A549 (cell line): Measurements from ENCODE around the gene ANKS6. TPM values are rescaled to one million over a fixed set of nuclear protein-coding genes. Genes with fewer than 3 reads are reported as not detected.

Source experiments
- ATAC-seq, 2 experiments: fragments of 200-7000 bp in 1 of 2; fragments of >200 bp in 1 of 2; cut with Nextera tagmentation in 1 of 2; cut with Tn5 transposase in 1 of 2; 3 replicates each; pipeline versions ENCODE4 v1.8.0 to v1.9.1; 2018 to 2020; ENCODE audit warnings: mild to moderate bottlenecking in 1 of 2, moderate library complexity in 1 of 2
- CTCF ChIA-PET: fragments of 300-600 bp; sonication (Branson Sonifier 250); formaldehyde crosslinking; extraction: SDS; loops from one replicate; lab custom pipeline; 2021; ENCODE audit warnings: antibody characterized with exemption, inconsistent platforms; lab: Yijun Ruan, JAX
- POLR2A ChIA-PET: fragments of 350-600 bp; formaldehyde crosslinking; extraction: SDS; loops from one replicate; lab custom pipeline; 2021; ENCODE audit warnings: antibody characterized with exemption, inconsistent platforms; lab: Yijun Ruan, JAX
- DNase-seq, 2 experiments: peaks; one replicate each; pipeline versions ENCODE4 v3.0.0 to v3.0.0-alpha.2; 2011 to 2016; ENCODE audit warnings: low read depth in 1 of 2, low spot score in 1 of 2
- FAIRE-seq: peaks from 2 replicates; lab custom pipeline; 2011; peaks lifted over from hg19 to GRCh38; lab: Jason Lieb, UNC
- H3K27ac ChIP-seq, 2 experiments: fragments of >200 bp; sonication (Bioruptor Twin); formaldehyde crosslinking; 3 replicates each; pipeline ENCODE4 v1.5.1; 2016 to 2017
- H3K4me1 ChIP-seq: fragments of >200 bp; sonication (Bioruptor Twin); formaldehyde crosslinking; 3 replicates; pipeline ENCODE4 v1.6.1; 2016
- H3K4me2 ChIP-seq: fragments of >200 bp; sonication (Bioruptor Twin); formaldehyde crosslinking; 3 replicates; pipeline ENCODE4 v1.6.1; 2016
- H3K4me3 ChIP-seq: fragments of >200 bp; sonication (Bioruptor Twin); formaldehyde crosslinking; 3 replicates; pipeline ENCODE4 v1.5.1; 2016
- H3K9me3 ChIP-seq: fragments of >200 bp; sonication (Bioruptor Twin); formaldehyde crosslinking; 3 replicates; pipeline ENCODE4 v1.6.1; 2016
- BHLHE40 ChIP-seq: IDR thresholded peaks from 2 replicates; pipeline ENCODE4 v1.6.1; 2012; ENCODE audit warnings: low read depth, low read length, inconsistent platforms
- CBX2 ChIP-seq: fragments of 200-600 bp; sonication (generic); IDR thresholded peaks from 2 replicates; pipeline ENCODE4 v1.6.1; 2016; ENCODE audit warnings: low read depth, mild to moderate bottlenecking, borderline replicate concordance
- CHD2 ChIP-seq: fragments of 150-350 bp; IDR thresholded peaks from 2 replicates; pipeline ENCODE4 v1.6.1; 2014; ENCODE audit warnings: low read length; ENCODE audit not compliant: partially characterized antibody
- CHD4 ChIP-seq: fragments of 200-600 bp; sonication (generic); IDR thresholded peaks from 2 replicates; pipeline ENCODE4 v1.6.1; 2016; ENCODE audit warnings: antibody characterized with exemption, mild to moderate bottlenecking, borderline replicate concordance
- EHF ChIP-seq: fragments of 250-450 bp; sonication (Bioruptor Pico); IDR thresholded peaks from 2 replicates; pipeline ENCODE4 v1.5.0; 2020; ENCODE audit warnings: mild to moderate bottlenecking
- EP300 ChIP-seq, 2 experiments: fragments of >200 bp; sonication (Bioruptor Twin); formaldehyde crosslinking; IDR thresholded peaks; 2 replicates in 1 of 2; 3 replicates in 1 of 2; pipeline ENCODE4 v1.6.1; 2016 to 2017
- ESRRA ChIP-seq: fragments of 150-350 bp; IDR thresholded peaks from 2 replicates; pipeline ENCODE4 v1.6.1; 2014; ENCODE audit warnings: mild to moderate bottlenecking, low read length, borderline replicate concordance
- FOSL2 ChIP-seq, 2 experiments: fragments of 450-650 bp in 1 of 2; fragments of >200 bp in 1 of 2; sonication (Bioruptor Twin) in 1 of 2; formaldehyde crosslinking; IDR thresholded peaks; 2 replicates each; pipeline versions ENCODE4 v1.5.0 to v1.6.1; 2016 to 2020; ENCODE audit warnings: mild to moderate bottlenecking in 1 of 2, moderate library complexity in 1 of 2
- FOXS1 ChIP-seq: fragments of 250-450 bp; sonication (Bioruptor Pico); IDR thresholded peaks from 2 replicates; pipeline ENCODE4 v1.5.0; 2020; ENCODE audit warnings: mild to moderate bottlenecking, moderate library complexity
- HDAC2 ChIP-seq: fragments of 200-600 bp; sonication (generic); IDR thresholded peaks from 2 replicates; pipeline ENCODE4 v1.6.1; 2016
- HOXA7 ChIP-seq: fragments of 250-450 bp; sonication (Bioruptor Pico); IDR thresholded peaks from 2 replicates; pipeline ENCODE4 v1.5.0; 2020; ENCODE audit warnings: mild to moderate bottlenecking, moderate library complexity
- HOXB13 ChIP-seq: fragments of 250-450 bp; sonication (Bioruptor Pico); IDR thresholded peaks from 2 replicates; pipeline ENCODE4 v1.5.0; 2020; ENCODE audit warnings: low read depth, mild to moderate bottlenecking, moderate library complexity
- HOXB5 ChIP-seq: fragments of 250-450 bp; sonication (Bioruptor Pico); IDR thresholded peaks from 2 replicates; pipeline ENCODE4 v1.5.0; 2020; ENCODE audit warnings: mild to moderate bottlenecking, moderate library complexity
- JUN ChIP-seq, 2 experiments: fragments of >200 bp; sonication (Bioruptor Twin); formaldehyde crosslinking; IDR thresholded peaks; 2 replicates in 1 of 2; 3 replicates in 1 of 2; pipeline ENCODE4 v1.6.1; 2016 to 2017
- KDM1A ChIP-seq: fragments of 200-600 bp; sonication (generic); IDR thresholded peaks from 2 replicates; pipeline ENCODE4 v1.6.1; 2016; ENCODE audit warnings: low read depth, mild to moderate bottlenecking
- KDM5A ChIP-seq: fragments of 200-600 bp; sonication (generic); IDR thresholded peaks from 2 replicates; pipeline ENCODE4 v1.6.1; 2016; ENCODE audit warnings: antibody characterized with exemption, mild to moderate bottlenecking
- MAZ ChIP-seq: fragments of 150-350 bp; IDR thresholded peaks from 2 replicates; pipeline ENCODE4 v1.6.1; 2014; ENCODE audit warnings: antibody characterized with exemption, low read depth, low read length, borderline replicate concordance
- MYC ChIP-seq: IDR thresholded peaks from 2 replicates; pipeline ENCODE4 v1.6.1; 2012; ENCODE audit warnings: mild to moderate bottlenecking, inconsistent platforms, low read length, improper control_type of control experiment, borderline replicate concordance
- NFE2L2 ChIP-seq: fragments of 150-350 bp; conservative IDR thresholded peaks from 2 replicates; pipeline ENCODE4 v1.6.1; 2014; ENCODE audit warnings: low read length
- PHF8 ChIP-seq: fragments of 200-600 bp; sonication (generic); IDR thresholded peaks from 2 replicates; pipeline ENCODE4 v1.6.1; 2016; ENCODE audit warnings: low read depth, mild to moderate bottlenecking, antibody characterized with exemption, moderate library complexity, borderline replicate concordance
- POLR2A ChIP-seq: IDR thresholded peaks from 2 replicates; pipeline ENCODE4 v1.6.1; 2012; ENCODE audit warnings: mild to moderate bottlenecking, low read length
- RARB ChIP-seq: fragments of 250-450 bp; sonication (Bioruptor Pico); IDR thresholded peaks from 2 replicates; pipeline ENCODE4 v1.8.0; 2021; ENCODE audit warnings: mild to moderate bottlenecking, moderate library complexity
- RNF2 ChIP-seq: fragments of 200-600 bp; sonication (generic); IDR thresholded peaks from 2 replicates; pipeline ENCODE4 v1.6.1; 2016; ENCODE audit warnings: low read depth, mild to moderate bottlenecking, antibody characterized with exemption, moderate library complexity, borderline replicate concordance
- SMC3 ChIP-seq: fragments of >200 bp; sonication (Bioruptor Twin); formaldehyde crosslinking; IDR thresholded peaks from 3 replicates; pipeline ENCODE4 v1.6.1; 2018; ENCODE audit warnings: inconsistent platforms
- SREBF2 ChIP-seq: fragments of 450-650 bp; IDR thresholded peaks from 2 replicates; pipeline ENCODE4 v1.6.1; 2014; ENCODE audit warnings: mild to moderate bottlenecking, moderate library complexity
- TP53 ChIP-seq: fragments of 250-450 bp; sonication (Bioruptor Pico); IDR thresholded peaks from 2 replicates; pipeline ENCODE4 v1.5.0; 2021; ENCODE audit warnings: mild to moderate bottlenecking, moderate library complexity
- ZC3H11A ChIP-seq: fragments of 450-650 bp; IDR thresholded peaks from 2 replicates; pipeline ENCODE4 v1.6.1; 2014; ENCODE audit warnings: antibody characterized with exemption, mild to moderate bottlenecking
- ZFP36 ChIP-seq: fragments of 450-650 bp; IDR thresholded peaks from 2 replicates; pipeline ENCODE4 v1.6.1; 2014; ENCODE audit warnings: borderline replicate concordance; ENCODE audit not compliant: partially characterized antibody
- ZNF302 ChIP-seq: fragments of 250-450 bp; sonication (Bioruptor Pico); IDR thresholded peaks from 2 replicates; pipeline ENCODE4 v1.9.0; 2021; ENCODE audit warnings: inconsistent platforms, mild to moderate bottlenecking, moderate library complexity
- WGBS: methylation state at CpG from one replicate; pipeline ENCODE4 v1.1.6; 2017; ENCODE audit errors: missing lambda C conversion rate; 5-methylcytosine and 5-hydroxymethylcytosine counted together
- polyA plus RNA-seq, 4 experiments: library from polyadenylated mRNA; depleted of rRNA in 3 of 4; stranded (reverse); fragments of >200 nt; fragmentation: RNase III in 1 of 4; extraction: RNeasy Plus Mini Kit Qiagen cat#74134 plus additional on column Dnase treatment in 1 of 4; gene quantifications; 2 replicates in 3 of 4; 3 replicates in 1 of 4; pipeline ENCODE4 v1.2.3, GENCODE V29; 2011 to 2017
- TF ChIP-seq, protein P1 (sequence below): fragments of 250-450 bp; sonication (Bioruptor Pico); IDR thresholded peaks from 2 replicates; pipeline ENCODE4 v1.5.0; 2021; ENCODE audit warnings: mild to moderate bottlenecking, moderate library complexity, borderline replicate concordance
- TF ChIP-seq, protein P2 (sequence below): fragments of 250-450 bp; sonication (Bioruptor Pico); IDR thresholded peaks from 2 replicates; pipeline ENCODE4 v1.5.0; 2020; ENCODE audit warnings: low read depth, mild to moderate bottlenecking, moderate library complexity
- TF ChIP-seq, protein P3 (sequence below): IDR thresholded peaks from 2 replicates; pipeline ENCODE4 v1.6.1; 2012; ENCODE audit warnings: low read depth, borderline replicate concordance

ANKS6 gene
- polyA plus RNA-seq, 2 of the 4 experiments (the other 2 are of a cell fraction), result 14.7 to 15.2 TPM

DNA sequence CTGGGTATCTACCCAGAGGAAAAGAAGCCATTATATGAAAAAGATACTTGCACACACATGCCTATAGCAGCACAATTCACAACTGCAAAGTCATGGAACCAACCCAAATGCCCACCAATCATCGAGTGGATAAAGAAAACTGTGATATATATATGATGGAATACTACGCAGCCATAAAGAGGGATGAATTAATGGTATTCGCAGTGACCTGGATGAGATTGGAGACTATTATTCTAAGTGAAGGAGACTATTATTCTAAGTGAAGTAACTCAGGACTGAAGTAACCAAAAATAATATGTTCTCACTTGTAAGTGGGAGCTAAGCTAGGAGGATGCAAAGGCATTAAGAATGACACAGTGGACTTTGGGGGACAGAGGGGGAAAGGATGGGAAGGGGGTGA is 57.6 kb downstream of the ANKS6 start:
- H3K9me3 ChIP-seq, result 0 out of 3 replicates have a peak, but pooled peaks cover 2% of the 10 kb centered on the region
- POLR2A ChIA-PET, result no interaction called here
- H3K4me2 ChIP-seq, result no peak overlapping the region
- H3K27ac ChIP-seq, result no peak overlapping the region
- peaks cover 16% of the 10 kb centered on the region for H3K4me1 ChIP-seq
- no peak overlapping the region for H3K4me3 ChIP-seq
- FAIRE-seq (no peak), ATAC-seq (no peak), DNase-seq (no peak)
- CTCF ChIA-PET, result interaction anchor here (0.7 kb wide), 1 partner anchor 423 kb away, joined by 3 read pairs; no protein-coding TSS in a partner anchor
- TF ChIP-seq CHD4 (no peak), HOXB5 (CRISPR knock-in tag) (no peak), JUN (IDR thresholded peaks at IDR 0.05) (no peak)
- 71% methylated on average over 3 of the region's 3 CpGs for WGBS

DNA sequence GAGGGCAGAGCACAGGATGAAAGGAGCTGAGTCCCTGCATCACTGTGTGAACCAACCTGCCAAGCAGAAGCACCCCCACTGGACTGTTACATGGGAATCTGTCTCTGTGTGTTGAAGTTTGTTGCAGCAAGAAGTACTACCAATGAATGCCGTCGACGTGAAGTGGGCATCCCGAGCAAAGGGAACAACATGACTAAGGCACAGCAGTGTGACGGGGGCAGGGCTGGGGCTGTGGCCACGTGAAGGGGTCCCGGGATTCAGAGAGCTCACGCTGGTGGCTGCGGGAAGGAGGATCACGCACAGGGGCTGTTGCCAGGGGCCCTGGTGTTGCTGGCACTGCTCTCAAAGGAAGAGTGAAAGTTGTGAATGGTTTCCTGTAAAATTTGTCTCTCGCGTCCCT is 60.1 kb downstream of the ANKS6 start:
- no peak for DNase-seq
- no peak overlapping the region for H3K4me3 ChIP-seq
- no peak for ATAC-seq
- WGBS, result 90% methylated on average over 12 of the region's 12 CpGs
- H3K4me1 ChIP-seq, result no peaks in the 10 kb centered on the region
- ChIA-PET CTCF (interaction anchor here (1.8 kb wide), 1 partner anchor 21 kb away, joined by 4 read pairs; no protein-coding TSS in a partner anchor), POLR2A (no interaction called here)
- TF ChIP-seq BHLHE40 (no peak), TP53 (CRISPR knock-in tag) (no peak), EHF (CRISPR knock-in tag) (no peak), MYC (no peak), HOXA7 (CRISPR knock-in tag) (no peak), HDAC2 (no peak), RARB (no peak), RNF2 (no peak), PHF8 (no peak), MAZ (no peak), KDM5A (no peak), KDM1A (no peak), ZFP36 (no peak), FOXS1 (CRISPR knock-in tag) (no peak), POLR2A (no peak)
- TF ChIP-seq, protein P1, sequence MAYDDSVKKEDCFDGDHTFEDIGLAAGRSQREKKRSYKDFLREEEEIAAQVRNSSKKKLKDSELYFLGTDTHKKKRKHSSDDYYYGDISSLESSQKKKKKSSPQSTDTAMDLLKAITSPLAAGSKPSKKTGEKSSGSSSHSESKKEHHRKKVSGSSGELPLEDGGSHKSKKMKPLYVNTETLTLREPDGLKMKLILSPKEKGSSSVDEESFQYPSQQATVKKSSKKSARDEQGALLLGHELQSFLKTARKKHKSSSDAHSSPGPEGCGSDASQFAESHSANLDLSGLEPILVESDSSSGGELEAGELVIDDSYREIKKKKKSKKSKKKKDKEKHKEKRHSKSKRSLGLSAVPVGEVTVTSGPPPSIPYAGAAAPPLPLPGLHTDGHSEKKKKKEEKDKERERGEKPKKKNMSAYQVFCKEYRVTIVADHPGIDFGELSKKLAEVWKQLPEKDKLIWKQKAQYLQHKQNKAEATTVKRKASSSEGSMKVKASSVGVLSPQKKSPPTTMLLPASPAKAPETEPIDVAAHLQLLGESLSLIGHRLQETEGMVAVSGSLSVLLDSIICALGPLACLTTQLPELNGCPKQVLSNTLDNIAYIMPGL (CRISPR knock-in tag), result no peak
- TF ChIP-seq, protein P2, sequence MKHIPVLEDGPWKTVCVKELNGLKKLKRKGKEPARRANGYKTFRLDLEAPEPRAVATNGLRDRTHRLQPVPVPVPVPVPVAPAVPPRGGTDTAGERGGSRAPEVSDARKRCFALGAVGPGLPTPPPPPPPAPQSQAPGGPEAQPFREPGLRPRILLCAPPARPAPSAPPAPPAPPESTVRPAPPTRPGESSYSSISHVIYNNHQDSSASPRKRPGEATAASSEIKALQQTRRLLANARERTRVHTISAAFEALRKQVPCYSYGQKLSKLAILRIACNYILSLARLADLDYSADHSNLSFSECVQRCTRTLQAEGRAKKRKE (CRISPR knock-in tag), result no peak
- 0 out of 3 replicates have a peak, but pooled peaks cover 2% of the 10 kb centered on the region for H3K9me3 ChIP-seq
- H3K4me2 ChIP-seq, result no peak overlapping the region
- no peak overlapping the region for H3K27ac ChIP-seq
- no peak for FAIRE-seq

DNA sequence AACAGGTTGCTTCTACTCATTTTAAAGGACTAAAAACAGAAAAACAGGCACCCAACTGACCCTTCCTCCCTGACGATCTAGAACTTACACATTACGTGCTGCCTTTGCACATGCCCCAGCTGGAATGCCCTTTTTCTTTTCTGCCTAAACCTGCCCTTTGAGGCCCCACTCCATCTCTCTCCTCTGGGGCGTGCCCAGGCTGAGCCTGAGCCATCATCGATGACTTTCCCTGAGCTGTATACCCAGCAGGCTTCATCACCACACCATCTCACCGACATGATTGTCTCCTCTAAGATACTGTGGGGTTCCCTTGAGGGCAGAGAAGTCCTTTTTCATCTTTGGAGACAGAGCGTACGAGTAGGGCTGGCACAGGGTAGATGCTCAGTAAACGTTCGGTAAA is 63.6 kb downstream of the ANKS6 start:
- no peak for TF ChIP-seq ZC3H11A
- TF ChIP-seq, protein P3, sequence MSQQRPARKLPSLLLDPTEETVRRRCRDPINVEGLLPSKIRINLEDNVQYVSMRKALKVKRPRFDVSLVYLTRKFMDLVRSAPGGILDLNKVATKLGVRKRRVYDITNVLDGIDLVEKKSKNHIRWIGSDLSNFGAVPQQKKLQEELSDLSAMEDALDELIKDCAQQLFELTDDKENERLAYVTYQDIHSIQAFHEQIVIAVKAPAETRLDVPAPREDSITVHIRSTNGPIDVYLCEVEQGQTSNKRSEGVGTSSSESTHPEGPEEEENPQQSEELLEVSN, result no peak
- TF ChIP-seq POLR2A, result no peak
- TF ChIP-seq SMC3, result no peak
- no peak for TF ChIP-seq EP300 (IDR thresholded peaks at IDR 0.05)
- TF ChIP-seq ESRRA, result no peak
- no peak for TF ChIP-seq BHLHE40
- no peak for TF ChIP-seq CBX2
- no peak for TF ChIP-seq HOXB13 (CRISPR knock-in tag)
- no peak for TF ChIP-seq NFE2L2
- TF ChIP-seq MYC, result no peak
- no peak for TF ChIP-seq ZNF302 (CRISPR knock-in tag)
- no peak for TF ChIP-seq SREBF2
- TF ChIP-seq CHD2, result no peak
- TF ChIP-seq, protein P2 (CRISPR knock-in tag), result no peak
- TF ChIP-seq FOSL2 (IDR thresholded peaks at IDR 0.05), result no peak
- no peak for TF ChIP-seq FOSL2 (CRISPR knock-in tag; IDR thresholded peaks at IDR 0.05)
- Histone ChIP-seq H3K9me3 (0 out of 3 replicates have a peak, but pooled peaks cover 1% of the 10 kb centered on the region), H3K4me3 (no peak overlapping the region), H3K4me2 (no peak overlapping the region), H3K27ac (no peak overlapping the region), H3K4me1 (no peaks in the 10 kb centered on the region)
- no peak for DNase-seq
- no peak for FAIRE-seq
- ATAC-seq, result no peak
- CTCF ChIA-PET, result interaction anchor here (1.4 kb wide), 1 partner anchor 43 kb away, joined by 3 read pairs; no protein-coding TSS in a partner anchor
- POLR2A ChIA-PET, result no interaction called here
- 93% methylated on average over 9 of the region's 9 CpGs for WGBS
